OCI-LY1 (cell line): ENCODE data around the gene RSAD1.

Experiments used
- H2AFZ ChIP-seq: fragments of 200-600 bp; sonication (generic), shearing (Covaris generic); 2 replicates; pipeline ENCODE4 v1.6.0; 2014; ENCODE audit warnings: antibody characterized with exemption, mild to moderate bottlenecking, low read length
- H3F3A ChIP-seq: fragments of 200-600 bp; sonication (generic), shearing (Covaris generic); 2 replicates; pipeline ENCODE4 v1.6.0; 2014; ENCODE audit warnings: mild to moderate bottlenecking, antibody characterized with exemption, low read length, moderate library complexity; ENCODE audit not compliant: insufficient read depth
- H3K27ac ChIP-seq: fragments of 200-600 bp; sonication (generic); 2 replicates; pipeline ENCODE4 v1.5.1; 2014; ENCODE audit warnings: low read length, mixed run types, mild to moderate bottlenecking, low read depth; ENCODE audit not compliant: poor library complexity, severe bottlenecking
- H3K27me3 ChIP-seq: fragments of 200-600 bp; sonication (generic); 2 replicates; pipeline ENCODE4 v1.6.0; 2014; ENCODE audit warnings: antibody characterized with exemption, mild to moderate bottlenecking, low read length, moderate library complexity; ENCODE audit not compliant: insufficient read depth
- H3K36me3 ChIP-seq: fragments of 200-600 bp; sonication (generic); 2 replicates; pipeline ENCODE4 v1.6.1; 2014; ENCODE audit warnings: mild to moderate bottlenecking, antibody characterized with exemption, low read length, moderate library complexity, mixed read lengths; ENCODE audit not compliant: insufficient read depth
- H3K4me1 ChIP-seq: fragments of 200-600 bp; sonication (generic); 2 replicates; pipeline ENCODE4 v1.5.1; 2014; ENCODE audit warnings: mild to moderate bottlenecking, low read length, moderate library complexity; ENCODE audit not compliant: insufficient read depth, severe bottlenecking
- H3K4me2 ChIP-seq: fragments of 200-600 bp; sonication (generic), shearing (Covaris generic); 2 replicates; pipeline ENCODE4 v1.6.1; 2014; ENCODE audit warnings: low read length
- H3K4me3 ChIP-seq: fragments of 200-600 bp; sonication (generic); 2 replicates; pipeline ENCODE4 v1.5.1; 2014; ENCODE audit warnings: low read length, low read depth, mild to moderate bottlenecking, mixed read lengths; ENCODE audit not compliant: poor library complexity, severe bottlenecking
- H3K79me2 ChIP-seq: fragments of 200-600 bp; shearing (Covaris generic); 2 replicates; pipeline ENCODE4 v1.6.1; 2016; ENCODE audit warnings: mixed run types, low read length, mixed read lengths; ENCODE audit not compliant: insufficient read depth
- H3K9ac ChIP-seq: fragments of 200-600 bp; sonication (generic), shearing (Covaris generic); 2 replicates; pipeline ENCODE4 v1.6.1; 2014; ENCODE audit warnings: mild to moderate bottlenecking, low read length, mixed read lengths
- H3K9me2 ChIP-seq: fragments of 200-600 bp; sonication (generic), shearing (Covaris generic); 2 replicates; pipeline ENCODE4 v1.6.1; 2014; ENCODE audit warnings: low read depth, mild to moderate bottlenecking, low read length, mixed read lengths
- H3K9me3 ChIP-seq: fragments of 200-600 bp; shearing (Covaris generic); 2 replicates; pipeline ENCODE4 v1.6.1; 2014; ENCODE audit warnings: low read length, mixed read lengths
- H4K20me1 ChIP-seq: fragments of 200-600 bp; sonication (generic), shearing (Covaris generic); 2 replicates; pipeline ENCODE4 v1.6.0; 2016; ENCODE audit warnings: mild to moderate bottlenecking, low read length; ENCODE audit not compliant: insufficient read depth
- EZH2 ChIP-seq: fragments of 200-600 bp; sonication (generic), shearing (Covaris generic); IDR thresholded peaks from 2 replicates; pipeline ENCODE4 v1.8.0; 2017; ENCODE audit warnings: borderline replicate concordance, mixed run types, mild to moderate bottlenecking, antibody characterized with exemption, low read length, moderate library complexity, mixed read lengths
- TF ChIP-seq, protein P1 (sequence below): fragments of 200-600 bp; sonication (generic), shearing (Covaris generic); IDR thresholded peaks from 2 replicates; pipeline ENCODE4 v1.5.1; 2017; ENCODE audit warnings: mild to moderate bottlenecking, antibody characterized with exemption, low read length, moderate library complexity, mixed read lengths

Gene RSAD1

DNA sequence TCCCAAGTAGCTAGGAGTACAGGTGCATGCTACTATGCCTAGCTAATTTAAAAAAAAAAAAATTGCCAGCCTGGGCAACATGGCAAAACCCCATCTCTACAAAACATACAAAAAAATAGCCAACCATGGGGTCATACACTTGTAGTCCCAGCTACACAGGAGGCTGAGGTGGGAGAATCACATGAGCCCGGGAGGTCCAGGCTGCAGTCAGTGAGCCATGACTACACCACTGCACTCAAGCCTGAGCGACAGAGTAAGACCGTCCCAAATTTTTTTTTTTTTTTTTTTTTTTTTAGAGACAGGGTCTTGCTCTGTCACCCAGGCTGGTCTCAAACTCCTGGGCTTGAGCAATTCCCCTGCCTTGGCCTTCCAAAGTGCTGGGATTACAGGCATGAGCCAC lies 24.8 kb upstream of the RSAD1 start:
- H3K27me3 ChIP-seq, result no peaks in the 10 kb centered on the region
- TF ChIP-seq, protein P1, sequence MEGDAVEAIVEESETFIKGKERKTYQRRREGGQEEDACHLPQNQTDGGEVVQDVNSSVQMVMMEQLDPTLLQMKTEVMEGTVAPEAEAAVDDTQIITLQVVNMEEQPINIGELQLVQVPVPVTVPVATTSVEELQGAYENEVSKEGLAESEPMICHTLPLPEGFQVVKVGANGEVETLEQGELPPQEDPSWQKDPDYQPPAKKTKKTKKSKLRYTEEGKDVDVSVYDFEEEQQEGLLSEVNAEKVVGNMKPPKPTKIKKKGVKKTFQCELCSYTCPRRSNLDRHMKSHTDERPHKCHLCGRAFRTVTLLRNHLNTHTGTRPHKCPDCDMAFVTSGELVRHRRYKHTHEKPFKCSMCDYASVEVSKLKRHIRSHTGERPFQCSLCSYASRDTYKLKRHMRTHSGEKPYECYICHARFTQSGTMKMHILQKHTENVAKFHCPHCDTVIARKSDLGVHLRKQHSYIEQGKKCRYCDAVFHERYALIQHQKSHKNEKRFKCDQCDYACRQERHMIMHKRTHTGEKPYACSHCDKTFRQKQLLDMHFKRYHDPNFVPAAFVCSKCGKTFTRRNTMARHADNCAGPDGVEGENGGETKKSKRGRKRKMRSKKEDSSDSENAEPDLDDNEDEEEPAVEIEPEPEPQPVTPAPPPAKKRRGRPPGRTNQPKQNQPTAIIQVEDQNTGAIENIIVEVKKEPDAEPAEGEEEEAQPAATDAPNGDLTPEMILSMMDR, result no peak
- TF ChIP-seq EZH2, result no peak
- H3K4me1 ChIP-seq, result no peaks in the 10 kb centered on the region
- no peaks in the 10 kb centered on the region for H3K79me2 ChIP-seq
- H3K9ac ChIP-seq, result no peak overlapping the region
- no peaks in the 10 kb centered on the region for H3F3A ChIP-seq
- no peak overlapping the region for H2AFZ ChIP-seq
- H4K20me1 ChIP-seq, result no peaks in the 10 kb centered on the region
- H3K4me2 ChIP-seq, result no peak overlapping the region
- H3K9me2 ChIP-seq, result no peaks in the 10 kb centered on the region
- H3K4me3 ChIP-seq, result no peak overlapping the region
- H3K36me3 ChIP-seq, result no peaks in the 10 kb centered on the region
- no peak overlapping the region for H3K27ac ChIP-seq
- no peaks in the 10 kb centered on the region for H3K9me3 ChIP-seq

GRCh38 chr17:50457621-50458020 lies 21.0 kb upstream of the RSAD1 start:
- Histone ChIP-seq H2AFZ (no peak overlapping the region), H3K4me1 (no peaks in the 10 kb centered on the region), H3K4me2 (no peak overlapping the region), H3K36me3 (no peaks in the 10 kb centered on the region), H3K9ac (no peak overlapping the region), H3F3A (no peaks in the 10 kb centered on the region), H3K9me2 (no peaks in the 10 kb centered on the region), H4K20me1 (no peaks in the 10 kb centered on the region), H3K27me3 (no peaks in the 10 kb centered on the region), H3K9me3 (no peaks in the 10 kb centered on the region), H3K27ac (no peak overlapping the region), H3K79me2 (no peaks in the 10 kb centered on the region), H3K4me3 (no peak overlapping the region)
- no peak for TF ChIP-seq EZH2
- TF ChIP-seq, protein P1, result no peak

GRCh38 chr17:50458270-50458669 lies 20.4 kb upstream of the RSAD1 start:
- Histone ChIP-seq H3K9me2 (no peaks in the 10 kb centered on the region), H3K27me3 (no peaks in the 10 kb centered on the region), H3K36me3 (no peaks in the 10 kb centered on the region), H3K4me2 (no peak overlapping the region), H3K4me1 (no peaks in the 10 kb centered on the region), H3K4me3 (no peak overlapping the region), H3K27ac (no peak overlapping the region), H3K9me3 (no peaks in the 10 kb centered on the region), H3F3A (no peaks in the 10 kb centered on the region), H3K9ac (no peak overlapping the region), H2AFZ (no peak overlapping the region), H3K79me2 (no peaks in the 10 kb centered on the region), H4K20me1 (no peaks in the 10 kb centered on the region)
- no peak for TF ChIP-seq EZH2
- TF ChIP-seq, protein P1, result no peak
